IMR-90 (cell line): ENCODE measurements around the gene HELZ. TPM values are rescaled to one million over a fixed set of nuclear protein-coding genes. Genes with fewer than 3 reads are reported as not detected.

ENCODE experiments used
- ATAC-seq: fragments of 200-7000 bp; cut with Tn5 transposase; 2 replicates; pipeline ENCODE4 v1.9.1; 2020; ENCODE audit warnings: low read depth, mild to moderate bottlenecking, moderate library complexity
- BruUV-seq: library from RNA; stranded (reverse); fragments of 400-500 nt; replicated peaks from 2 replicates; lab custom pipeline; 2021; lab: Mats Ljungman, UMichigan
- CTCF ChIA-PET: fragments of 300-600 bp; formaldehyde crosslinking; extraction: SDS; loops from one replicate; lab custom pipeline; 2021; ENCODE audit warnings: antibody characterized with exemption; lab: Yijun Ruan, JAX
- POLR2A ChIA-PET: fragments of 300-600 bp; sonication (Branson Sonifier 250); formaldehyde crosslinking; loops from one replicate; lab custom pipeline; 2022; ENCODE audit warnings: antibody characterized with exemption; ENCODE audit not compliant: unreplicated experiment; lab: Charles Lee
- DNase-seq: peaks from one replicate; pipeline ENCODE4 v3.0.0; 2013
- H2AFZ ChIP-seq: replicated peaks from 2 replicates; pipeline ENCODE3; 2013; ENCODE audit warnings: low read length, mild to moderate bottlenecking; ENCODE audit not compliant: poor library complexity
- H2AK5ac ChIP-seq: 2 replicates; pipeline ENCODE4 v1.6.1; 2013; ENCODE audit warnings: low read depth, low read length, inconsistent platforms
- H2AK9ac ChIP-seq: replicated peaks from 2 replicates; pipeline ENCODE3; 2013; ENCODE audit warnings: mild to moderate bottlenecking, low read depth, low read length, moderate library complexity; ENCODE audit not compliant: poor library complexity
- H2BK120ac ChIP-seq: 2 replicates; pipeline ENCODE4 v1.6.1; 2013; ENCODE audit warnings: low read depth, low read length, inconsistent platforms
- H2BK15ac ChIP-seq: 3 replicates; pipeline ENCODE4 v1.6.1; 2013; ENCODE audit warnings: low read depth, low read length, inconsistent platforms
- H2BK20ac ChIP-seq: 2 replicates; pipeline ENCODE4 v1.6.1; 2013; ENCODE audit warnings: low read depth, mild to moderate bottlenecking, inconsistent platforms, low read length, moderate library complexity
- H2BK5ac ChIP-seq: 2 replicates; pipeline ENCODE4 v1.6.1; 2013; ENCODE audit warnings: mild to moderate bottlenecking, low read depth, low read length, inconsistent platforms; ENCODE audit not compliant: poor library complexity, severe bottlenecking
- H3K14ac ChIP-seq: replicated peaks from 2 replicates; pipeline ENCODE4 v1.6.1; 2013; ENCODE audit warnings: low read depth, low read length, inconsistent platforms
- H3K18ac ChIP-seq: 2 replicates; pipeline ENCODE4 v1.6.1; 2013; ENCODE audit warnings: low read depth, low read length, control low read depth
- H3K23ac ChIP-seq: 2 replicates; pipeline ENCODE4 v1.6.1; 2013; ENCODE audit warnings: low read depth, low read length, inconsistent platforms
- H3K27ac ChIP-seq: 2 replicates; pipeline ENCODE4 v1.5.1; 2013; ENCODE audit warnings: mild to moderate bottlenecking, control low read depth, low read length; ENCODE audit not compliant: insufficient read depth
- H3K27me3 ChIP-seq: 2 replicates; pipeline ENCODE4 v1.6.1; 2013; ENCODE audit warnings: low read length; ENCODE audit not compliant: control insufficient read depth, insufficient read depth
- H3K36me3 ChIP-seq: 2 replicates; pipeline ENCODE4 v1.6.1; 2013; ENCODE audit warnings: low read length, mixed read lengths; ENCODE audit not compliant: control insufficient read depth, insufficient read depth
- H3K4ac ChIP-seq: 2 replicates; pipeline ENCODE4 v1.6.1; 2013; ENCODE audit warnings: low read depth, low read length, inconsistent platforms
- H3K4me1 ChIP-seq: 2 replicates; pipeline ENCODE4 v1.6.1; 2013; ENCODE audit warnings: low read length, mixed read lengths; ENCODE audit not compliant: control insufficient read depth, insufficient read depth
- H3K4me2 ChIP-seq: 2 replicates; pipeline ENCODE4 v1.6.1; 2013; ENCODE audit warnings: low read depth, mild to moderate bottlenecking, control low read depth, low read length, moderate library complexity
- H3K4me3 ChIP-seq: 2 replicates; pipeline ENCODE4 v1.5.1; 2013; ENCODE audit warnings: low read depth, mild to moderate bottlenecking, control low read depth, low read length, moderate library complexity; ENCODE audit not compliant: insufficient read depth
- H3K56ac ChIP-seq: 2 replicates; pipeline ENCODE4 v1.6.1; 2013; ENCODE audit warnings: low read length, inconsistent platforms; ENCODE audit not compliant: insufficient read depth; ENCODE audit errors: extremely low read depth
- H3K79me1 ChIP-seq, 2 experiments: 2 replicates each; pipeline ENCODE4 v1.6.1; 2013; ENCODE audit warnings: low read length in 2 of 2, inconsistent platforms in 1 of 2, low read depth in 1 of 2
- H3K9ac ChIP-seq: 2 replicates; pipeline ENCODE4 v1.6.1; 2013; ENCODE audit warnings: low read depth, low read length, control low read depth
- H3K9me1 ChIP-seq: 2 replicates; pipeline ENCODE4 v1.6.1; 2013; ENCODE audit warnings: low read length, inconsistent platforms; ENCODE audit not compliant: insufficient read depth
- H3K9me3 ChIP-seq: 2 replicates; pipeline ENCODE4 v1.6.1; 2013; ENCODE audit warnings: low read length; ENCODE audit not compliant: control insufficient read depth, insufficient read depth
- H4K20me1 ChIP-seq: 2 replicates; pipeline ENCODE4 v1.6.1; 2013; ENCODE audit warnings: low read length, inconsistent platforms; ENCODE audit not compliant: insufficient read depth
- H4K5ac ChIP-seq: 2 replicates; pipeline ENCODE4 v1.6.1; 2013; ENCODE audit warnings: mild to moderate bottlenecking, low read depth, low read length, control low read depth
- H4K8ac ChIP-seq, 2 experiments: 2 replicates each; pipeline ENCODE4 v1.6.1; 2013; ENCODE audit warnings: low read depth in 2 of 2, low read length in 2 of 2, control low read depth in 1 of 2, inconsistent platforms in 1 of 2
- H4K91ac ChIP-seq: 2 replicates; pipeline ENCODE4 v1.6.1; 2013; ENCODE audit warnings: low read depth, low read length, inconsistent platforms; ENCODE audit not compliant: insufficient read depth
- ELK1 ChIP-seq: fragments of 150-350 bp; IDR thresholded peaks from 2 replicates; pipeline ENCODE4 v1.6.1; 2016; ENCODE audit warnings: low read depth, mild to moderate bottlenecking, low read length, moderate library complexity, borderline replicate concordance
- FOS ChIP-seq: fragments of 150-350 bp; IDR thresholded peaks from 2 replicates; pipeline ENCODE4 v1.6.1; 2016; ENCODE audit warnings: low read depth, low read length
- MAFK ChIP-seq: IDR thresholded peaks from 2 replicates; pipeline ENCODE4 v1.6.1; 2012; ENCODE audit warnings: low read depth, low read length, improper control_type of control experiment
- RFX5 ChIP-seq: IDR thresholded peaks from 2 replicates; pipeline ENCODE4 v1.8.0; 2012; ENCODE audit warnings: low read depth, mild to moderate bottlenecking, low read length, moderate library complexity
- WGBS, 2 experiments: methylation state at CpG; one replicate each; pipeline versions ENCODE4 v1.1.5 to v1.1.7; 2013; ENCODE audit warnings: missing lambda C conversion rate in 2 of 2; ENCODE audit not compliant: insufficient read length in 1 of 2; ENCODE audit errors: extremely low coverage in 2 of 2; 5-methylcytosine and 5-hydroxymethylcytosine counted together
- dilution Hi-C: fragments of 300-500 bp; cut with HindIII; formaldehyde crosslinking; loops from one replicate; pipeline ENCODE4 v1.14.3; 2018; ENCODE audit warnings: low sequenced_read_pairs; ENCODE audit not compliant: unreplicated experiment
- in situ Hi-C: fragments of 300-500 bp; cut with MboI; formaldehyde crosslinking; loops from 3 replicates; pipeline ENCODE4 v1.14.3; 2019; ENCODE audit warnings: low sequenced_read_pairs, inconsistent platforms, mixed read lengths
- intact Hi-C: fragments of 100-400 bp; cut with micrococcal nuclease; formaldehyde crosslinking; loops from 2 replicates; pipeline ENCODE4 v1.10.0; 2022
- polyA plus RNA-seq, 3 experiments: library from polyadenylated mRNA; depleted of rRNA; stranded (reverse); fragments of >200 nt; gene quantifications; 2 replicates each; pipeline ENCODE4 v1.2.3, GENCODE V29; 2012; ENCODE audit warnings: low replicate concordance in 1 of 3
- total RNA-seq: library from RNA; depleted of rRNA; stranded (reverse); fragments of >200 nt; gene quantifications from 2 replicates; pipeline ENCODE4 v1.2.3, GENCODE V29; 2012

HELZ gene
- total and polyA plus RNA-seq, 2 of the 4 experiments (the other 2 are of a cell fraction): 8.0 to 60.6 TPM

- in situ Hi-C loops (no loop called here), dilution Hi-C loops (no loop called here), intact Hi-C loops (no loop called here)
- ATAC-seq: no peak
- Histone ChIP-seq H4K91ac (no peak overlapping the region), H3K4me1 (no peaks in the 10 kb centered on the region), H3K4me3 (no peak overlapping the region), H2BK15ac (no peak overlapping the region), H2BK120ac (no peak overlapping the region), H3K14ac (no peak overlapping the region), H4K5ac (no peak overlapping the region), H3K4ac (no peak overlapping the region), H4K20me1 (no peaks in the 10 kb centered on the region), H3K9ac (no peak overlapping the region), H4K8ac (no peak overlapping the region), H3K9me3 (no peaks in the 10 kb centered on the region), H2AK9ac (no peak overlapping the region), H3K36me3 (no peaks in the 10 kb centered on the region), H2AFZ (peak overlapping the region; percentile 53), H3K9me1 (no peaks in the 10 kb centered on the region), H3K27ac (no peak overlapping the region), H3K18ac (no peak overlapping the region), H3K79me1 (no peaks in the 10 kb centered on the region), H2AK5ac (no peak overlapping the region), H3K23ac (no peak overlapping the region), H2BK5ac (no peak overlapping the region), H2BK20ac (no peak overlapping the region), H3K27me3 (peaks cover 2% of the 10 kb centered on the region; the same call in 1 of the 2 replicates), H3K4me2 (no peak overlapping the region), H3K56ac (no peak overlapping the region)
- CTCF ChIA-PET: interaction anchor here (0.6 kb wide), 1 partner anchor 20 kb away, joined by 3 read pairs; no protein-coding TSS in a partner anchor
- no CpG with 5 or more reads among the region's 8 CpGs for WGBS, 2 experiments
- no TSS peak for BruUV-seq
- no peak for TF ChIP-seq ELK1
- TF ChIP-seq RFX5: no peak
- TF ChIP-seq MAFK: no peak
- no peak for TF ChIP-seq FOS
- no peak for DNase-seq
- POLR2A ChIA-PET: no interaction called here
Measured at GRCh38 chr17:67281743-67282142, 36.7 kb upstream of the HELZ start.
